ENCODE results near the gene AKAP6.

Gene AKAP6

GRCh38 chr14:32821964-32822653 is 493.0 kb downstream of the AKAP6 start:
- no peak for DNase-seq (ENCODE audit: extremely low spot score, insufficient read length, low read depth)
- no peak for FAIRE-seq

GRCh38 chr14:32823706-32824105 is 494.6 kb downstream of the AKAP6 start:
- FAIRE-seq (no peak), DNase-seq (ENCODE audit: extremely low spot score, insufficient read length, low read depth) (no peak)

DNA sequence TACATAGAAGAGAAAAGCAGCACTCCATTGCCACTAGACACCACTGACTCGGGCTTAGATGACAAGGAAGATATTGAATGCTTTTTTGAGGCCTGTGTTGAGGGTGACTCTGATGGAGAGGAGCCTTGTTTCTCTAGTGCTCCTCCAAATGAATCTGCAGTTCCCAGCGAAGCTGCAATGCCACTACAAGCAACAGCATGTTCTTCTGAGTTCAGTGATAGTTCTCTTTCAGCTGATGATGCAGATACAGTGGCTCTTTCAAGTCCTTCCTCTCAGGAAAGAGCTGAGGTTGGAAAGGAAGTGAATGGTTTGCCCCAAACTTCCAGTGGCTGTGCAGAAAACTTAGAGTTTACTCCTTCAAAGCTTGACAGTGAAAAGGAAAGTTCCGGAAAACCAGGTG is 495.1 kb downstream of the AKAP6 start:
- FAIRE-seq: no peak
- DNase-seq (ENCODE audit: extremely low spot score, insufficient read length, low read depth): no peak

DNA sequence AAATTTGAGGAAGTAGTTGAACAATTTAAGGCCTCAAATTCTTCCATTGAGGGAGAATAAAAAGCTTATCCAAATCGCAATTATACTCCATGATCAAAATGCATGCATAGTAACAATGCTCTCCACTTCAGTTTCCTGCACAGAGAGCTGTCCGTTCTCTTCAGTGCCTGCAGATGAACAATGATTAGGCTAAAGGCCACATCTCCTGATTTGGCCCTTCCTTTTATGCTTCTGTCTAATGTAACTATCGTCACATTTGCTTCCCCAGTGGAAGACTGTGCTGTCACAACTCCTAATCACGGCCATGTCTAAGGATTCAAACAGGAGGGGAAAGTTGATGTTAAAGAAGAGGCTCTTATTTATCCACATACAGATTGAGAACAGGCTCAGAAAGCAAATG is 496.0 kb downstream of the AKAP6 start:
- no peak for FAIRE-seq
- no peak for DNase-seq (ENCODE audit: extremely low spot score, insufficient read length, low read depth)

GRCh38 chr14:32826404-32827082 is 497.4 kb downstream of the AKAP6 start:
- no peak for FAIRE-seq

GRCh38 chr14:32827514-32827913 is 498.4 kb downstream of the AKAP6 start:
- DNase-seq (ENCODE audit: extremely low spot score, insufficient read length, low read depth) (no peak), FAIRE-seq (no peak)

More at GRCh38 chr14:32826404-32827082, 497.4 kb downstream of the AKAP6 start:
- DNase-seq (ENCODE audit: extremely low spot score, insufficient read length, low read depth): no peak

DNA sequence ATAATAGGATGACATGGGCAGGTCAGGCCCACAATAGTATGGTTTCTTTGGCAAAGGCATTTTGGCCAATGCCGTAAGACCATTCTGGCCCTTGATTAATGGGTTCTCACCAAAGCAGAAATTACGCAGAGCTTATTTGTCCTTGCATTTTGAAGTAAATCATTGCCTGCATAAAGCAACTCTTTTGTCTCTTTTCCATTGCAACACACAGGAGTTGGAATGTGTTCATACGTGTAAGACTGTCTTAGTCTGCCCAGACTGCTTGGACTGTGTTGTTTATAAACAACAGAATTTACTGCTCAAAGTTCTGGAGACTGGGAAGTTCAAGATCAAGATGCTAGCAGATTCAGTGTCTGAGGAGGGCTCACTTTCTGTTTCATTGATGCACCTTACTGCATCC is 506.8 kb downstream of the AKAP6 start:
- FAIRE-seq: no peak
- no peak for DNase-seq (ENCODE audit: extremely low spot score, insufficient read length, low read depth)

- DNase-seq (ENCODE audit: extremely low spot score, insufficient read length, low read depth) (no peak), FAIRE-seq (no peak)
Observed at GRCh38 chr14:32841698-32842097, 512.6 kb downstream of the AKAP6 start.

DNA sequence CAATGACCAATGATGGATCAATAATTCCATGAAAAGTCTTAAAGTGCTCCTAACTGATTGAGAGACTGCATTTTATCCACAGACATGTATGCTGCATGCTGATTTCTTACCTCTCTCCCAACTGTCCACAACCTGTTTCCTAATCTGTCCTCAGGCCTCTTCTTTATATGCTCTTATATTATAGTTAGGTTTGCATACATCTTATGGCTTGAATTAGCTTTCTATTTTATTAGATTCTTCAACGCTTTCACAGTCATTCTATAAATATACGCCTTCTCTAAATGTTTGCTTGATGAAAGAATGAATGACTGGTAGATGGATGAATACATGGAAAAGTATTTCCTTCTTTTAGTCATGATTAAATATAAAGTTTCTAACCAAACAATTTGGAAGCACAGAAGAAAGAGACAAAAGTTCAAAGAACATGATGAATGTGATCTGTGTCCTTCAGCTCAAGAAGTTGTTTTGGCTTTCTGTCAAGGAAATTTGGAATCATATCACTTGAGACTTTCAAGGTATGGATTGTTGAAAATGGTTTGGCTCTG is 517.8 kb downstream of the AKAP6 start:
- DNase-seq (ENCODE audit: extremely low spot score, insufficient read length, low read depth): no peak
- no peak for FAIRE-seq

GRCh38 chr14:32847867-32848266 is 518.8 kb downstream of the AKAP6 start:
- DNase-seq (ENCODE audit: extremely low spot score, insufficient read length, low read depth) (no peak), FAIRE-seq (no peak)

DNA sequence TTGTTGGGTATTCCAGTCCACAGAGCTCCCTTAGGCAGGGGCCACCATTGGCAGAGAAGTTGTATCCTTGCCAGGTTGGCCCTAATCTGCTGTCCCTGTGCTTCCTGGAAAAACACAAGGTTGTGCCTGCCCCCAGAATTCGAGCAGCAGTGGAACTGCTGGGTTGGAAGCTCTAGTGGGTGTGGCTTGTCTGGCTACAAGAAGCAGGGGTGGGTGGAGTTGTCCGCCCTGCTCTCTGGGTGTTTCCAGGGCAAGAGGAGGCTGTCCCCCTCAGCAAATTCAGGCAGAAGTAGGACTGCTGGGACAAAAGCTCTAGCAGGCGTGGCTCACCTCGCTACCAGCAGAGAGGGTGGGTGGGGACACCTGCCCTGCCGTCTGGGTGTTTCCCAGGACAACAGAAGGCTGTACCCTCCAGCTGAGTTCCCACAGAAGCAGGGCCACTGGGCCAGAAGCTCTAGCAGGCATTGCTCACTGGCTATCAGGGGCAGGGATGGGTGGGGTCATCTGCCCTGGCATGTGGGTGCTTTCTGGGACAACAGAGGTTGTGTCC is 536.8 kb downstream of the AKAP6 start:
- FAIRE-seq (no peak), DNase-seq (ENCODE audit: extremely low spot score, insufficient read length, low read depth) (no peak)

- FAIRE-seq: no peak
- no peak for DNase-seq (ENCODE audit: extremely low spot score, insufficient read length, low read depth)
Observed at GRCh38 chr14:32883188-32883587, 554.1 kb downstream of the AKAP6 start.
